Activated CD4-positive, alpha-beta T cell treated with anti-CD3 and anti-CD28 coated beads for 36 hours (primary cell): ENCODE results near the gene TXNDC2. TPM values are rescaled to one million over a fixed set of nuclear protein-coding genes. Genes with fewer than 3 reads are reported as not detected.
A peak's percentile ranks its signal among the peaks of the same experiment; 100 is the strongest.
"Not testable (repeated sequence)": the region's sequence is repeated elsewhere in the genome, so short reads cannot be mapped to it uniquely, and the experiment has no call there.

Experiments used
- ATAC-seq: fragments of 200-7000 bp; cut with Tn5 transposase; one replicate; pipeline ENCODE4 v1.10.0; 2021; ENCODE audit warnings: mild to moderate bottlenecking, moderate library complexity
- CTCF ChIA-PET: fragments of 350-600 bp; sonication (Branson Sonifier 250); formaldehyde crosslinking; loops from one replicate; lab custom pipeline; 2021; ENCODE audit warnings: antibody characterized with exemption; lab: Charles Lee
- POLR2A ChIA-PET: fragments of 350-600 bp; sonication (Branson Sonifier 250); formaldehyde crosslinking; loops from one replicate; lab custom pipeline; 2021; ENCODE audit warnings: antibody characterized with exemption, inconsistent platforms; lab: Charles Lee
- DNase-seq: peaks from one replicate; pipeline ENCODE4 v3.0.0-alpha.2; 2020
- H3K27ac Mint-ChIP-seq: one replicate; pipeline ENCODE4 v1.8.0; 2021; ENCODE audit warnings: mixed read lengths
- H3K27me3 Mint-ChIP-seq: one replicate; pipeline ENCODE4 v1.8.0; 2021; ENCODE audit warnings: mixed read lengths
- H3K36me3 Mint-ChIP-seq: one replicate; pipeline ENCODE4 v1.8.0; 2021; ENCODE audit warnings: low read depth, mixed read lengths
- H3K4me1 Mint-ChIP-seq: one replicate; pipeline ENCODE4 v1.8.0; 2021; ENCODE audit warnings: mixed read lengths
- H3K4me3 Mint-ChIP-seq: one replicate; pipeline ENCODE4 v1.8.0; 2021; ENCODE audit warnings: mild to moderate bottlenecking, moderate library complexity, mixed read lengths
- H3K9me3 Mint-ChIP-seq: one replicate; pipeline ENCODE4 v1.8.0; 2021; ENCODE audit warnings: low read depth, mixed read lengths
- intact Hi-C, 2 experiments: fragments of 100-400 bp; cut with DNase I in 1 of 2; cut with micrococcal nuclease in 1 of 2; formaldehyde crosslinking; loops; one replicate each; pipeline versions ENCODE4 v1.14.2 to v1.15.1; 2022 to 2024; cut with DNase I, micrococcal nuclease
- total RNA-seq, 2 experiments: library from RNA; stranded (reverse); gene quantifications; one replicate each; pipeline ENCODE4 v1.2.3, GENCODE V29; 2021

The TXNDC2 gene
- total RNA-seq, 2 experiments from 2014 or later, result not detected

DNA sequence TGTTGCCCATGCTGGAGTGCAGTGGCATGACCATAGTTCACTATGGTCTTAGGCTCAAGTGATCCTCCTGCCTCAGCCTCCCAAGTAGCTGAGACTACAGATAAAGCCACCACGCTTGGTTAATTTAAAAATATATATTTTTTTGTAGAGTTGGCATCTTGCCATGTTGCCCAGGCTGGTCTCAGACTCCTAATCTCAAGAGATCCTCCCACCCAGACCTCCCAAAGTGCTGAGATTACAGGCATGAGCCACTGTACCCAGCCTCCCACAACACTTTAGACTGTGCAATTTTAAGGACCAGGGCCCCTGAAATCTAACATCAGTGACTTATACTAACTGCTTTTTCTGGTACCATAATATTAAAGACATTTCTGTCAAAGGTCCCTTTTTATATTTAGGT, 5.2 kb downstream of the TXNDC2 start:
- CTCF ChIA-PET, result no interaction called here
- no peaks in the 10 kb centered on the region for H3K36me3 Mint-ChIP-seq
- H3K9me3 Mint-ChIP-seq, result no peaks in the 10 kb centered on the region
- no peaks in the 10 kb centered on the region for H3K4me1 Mint-ChIP-seq
- DNase-seq (no peak), ATAC-seq (no peak)
- intact Hi-C loops, result no loop called here
- H3K27me3 Mint-ChIP-seq, result no peaks in the 10 kb centered on the region
- H3K4me3 Mint-ChIP-seq, result no peak overlapping the region
- H3K27ac Mint-ChIP-seq, result no peak overlapping the region
- POLR2A ChIA-PET, result no interaction called here

- H3K9me3 Mint-ChIP-seq, DNase-seq, H3K36me3 Mint-ChIP-seq, H3K27ac Mint-ChIP-seq, H3K27me3 Mint-ChIP-seq, H3K4me1 Mint-ChIP-seq, H3K4me3 Mint-ChIP-seq, intact Hi-C loops, ATAC-seq, POLR2A ChIA-PET: not testable (repeated sequence)
- CTCF ChIA-PET, result interaction anchor here (0.6 kb wide), 1 partner anchor 74 kb away, joined by 3 read pairs; no protein-coding TSS in a partner anchor
Measured at GRCh38 chr18:9891515-9891914, 5.7 kb downstream of the TXNDC2 start.

- intact Hi-C loops, result no loop called here
- H3K9me3 Mint-ChIP-seq, result no peaks in the 10 kb centered on the region
- peaks cover 6% of the 10 kb centered on the region for H3K4me1 Mint-ChIP-seq
- H3K4me3 Mint-ChIP-seq, result no peak overlapping the region
- no peak overlapping the region for H3K27ac Mint-ChIP-seq
- POLR2A ChIA-PET, result no interaction called here
- CTCF ChIA-PET, result interaction anchor here (0.6 kb wide), 1 partner anchor 35 kb away, joined by 5 read pairs; no protein-coding TSS in a partner anchor
- DNase-seq (no peak), ATAC-seq (peak; percentile 33)
- H3K36me3 Mint-ChIP-seq, result no peaks in the 10 kb centered on the region
- no peaks in the 10 kb centered on the region for H3K27me3 Mint-ChIP-seq
Measured at GRCh38 chr18:9894454-9895068, 8.8 kb downstream of the TXNDC2 start.

GRCh38 chr18:9897129-9897528, 11.4 kb downstream of the TXNDC2 start:
- ChIA-PET CTCF (no interaction called here), POLR2A (no interaction called here)
- ATAC-seq (no peak), DNase-seq (no peak)
- H3K4me3 Mint-ChIP-seq, result no peak overlapping the region
- no peak overlapping the region for H3K27ac Mint-ChIP-seq
- H3K36me3 Mint-ChIP-seq, result no peaks in the 10 kb centered on the region
- H3K9me3 Mint-ChIP-seq, result no peaks in the 10 kb centered on the region
- H3K27me3 Mint-ChIP-seq, result no peaks in the 10 kb centered on the region
- intact Hi-C loops, result no loop called here
- peaks cover 6% of the 10 kb centered on the region for H3K4me1 Mint-ChIP-seq

DNA sequence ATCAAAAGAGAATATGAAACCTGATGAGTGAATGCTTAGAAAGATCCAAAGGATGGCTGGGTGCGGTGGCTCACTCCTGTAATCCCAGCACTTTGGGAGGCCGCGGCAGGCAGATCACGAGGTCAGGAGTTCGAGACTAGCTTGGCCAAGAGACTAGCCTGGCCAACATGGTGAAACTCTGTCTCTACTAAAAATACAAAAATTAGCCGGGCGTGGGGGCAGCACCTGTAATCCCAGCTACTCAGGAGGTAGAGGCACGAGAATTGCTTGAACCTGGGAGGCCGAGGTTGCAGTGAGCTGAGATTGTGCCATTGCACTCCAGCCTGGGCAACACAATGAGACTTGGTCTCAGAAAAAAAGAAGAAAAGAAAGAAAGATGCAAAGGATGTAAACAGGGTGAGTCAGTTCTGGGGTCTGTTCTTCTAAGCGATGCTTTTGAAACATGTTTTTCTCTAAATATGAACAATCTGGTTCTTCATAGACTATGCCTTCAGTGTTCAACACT, 12.1 kb downstream of the TXNDC2 start:
- DNase-seq, POLR2A ChIA-PET, H3K27ac Mint-ChIP-seq, H3K36me3 Mint-ChIP-seq, ATAC-seq, H3K4me1 Mint-ChIP-seq, H3K27me3 Mint-ChIP-seq, H3K4me3 Mint-ChIP-seq, intact Hi-C loops, CTCF ChIA-PET, H3K9me3 Mint-ChIP-seq: not testable (repeated sequence)

DNA sequence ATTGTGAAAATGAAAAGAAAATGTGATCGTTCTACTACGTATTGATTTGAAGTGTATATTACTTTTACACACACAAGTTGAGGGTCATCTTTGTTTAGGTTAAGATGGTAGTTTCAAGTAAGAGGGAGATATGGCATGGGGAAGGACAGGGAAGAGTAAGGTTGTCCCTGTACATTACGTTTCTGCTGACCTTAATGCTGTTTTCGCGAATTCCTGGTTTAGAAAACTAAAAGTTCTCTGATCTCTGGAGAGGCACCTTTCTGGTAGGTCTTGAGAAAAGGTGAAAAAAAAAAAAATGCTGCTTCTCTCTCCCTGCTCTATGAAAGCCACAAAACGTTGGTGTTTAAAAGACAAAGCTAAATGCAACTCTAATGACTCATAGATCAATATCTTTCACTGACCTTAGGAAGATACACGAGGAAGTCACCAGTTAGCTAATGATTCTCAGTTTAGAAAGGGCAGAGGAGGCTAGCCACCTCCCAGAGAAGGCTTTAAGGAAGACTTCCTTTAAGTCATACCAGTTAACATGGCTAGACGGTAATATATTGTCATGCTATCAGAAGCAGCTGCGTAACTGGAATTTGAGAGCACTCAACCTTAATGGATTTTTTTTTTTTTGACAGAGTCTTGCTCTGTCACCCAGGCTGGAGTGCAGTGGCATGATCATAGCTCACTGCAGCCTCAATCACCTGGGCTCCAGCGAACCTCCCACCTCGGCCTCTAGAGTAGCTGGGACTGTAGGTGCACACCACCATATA, 13.2 kb downstream of the TXNDC2 start:
- POLR2A ChIA-PET, result interaction anchor here (0.6 kb wide), 1 partner anchor 193 kb away, joined by 4 read pairs; no protein-coding TSS in a partner anchor
- H3K4me3 Mint-ChIP-seq, result no peak overlapping the region
- CTCF ChIA-PET, result interaction anchor here (0.6 kb wide), 1 partner anchor 371 kb away, joined by 4 read pairs; no protein-coding TSS in a partner anchor
- no peak overlapping the region for H3K27ac Mint-ChIP-seq
- intact Hi-C loops, result no loop called here
- DNase-seq, result no peak
- H3K9me3 Mint-ChIP-seq, result no peaks in the 10 kb centered on the region
- no peaks in the 10 kb centered on the region for H3K36me3 Mint-ChIP-seq
- peaks cover 6% of the 10 kb centered on the region for H3K4me1 Mint-ChIP-seq
- ATAC-seq, result peak; percentile 42
- peaks cover 2% of the 10 kb centered on the region for H3K27me3 Mint-ChIP-seq

DNA sequence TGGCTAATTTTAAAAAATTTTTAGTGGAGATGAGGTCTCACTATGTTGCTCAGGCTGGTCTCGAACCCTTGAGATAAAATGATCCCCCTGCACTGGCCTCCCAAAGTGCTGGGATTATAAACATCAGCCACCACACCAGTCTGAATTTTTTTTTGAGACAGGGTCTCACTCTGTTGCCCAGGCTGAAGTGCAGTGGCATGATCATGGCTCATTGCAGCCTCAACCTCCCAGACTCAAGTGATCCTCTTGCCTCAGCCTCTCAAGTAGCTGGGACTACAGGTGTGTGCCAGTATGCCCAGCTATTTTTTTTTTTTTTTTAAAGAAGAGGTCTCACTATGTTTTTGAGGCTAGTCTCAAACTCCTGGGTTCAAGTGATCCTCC, 13.8 kb downstream of the TXNDC2 start:
- H3K9me3 Mint-ChIP-seq, ATAC-seq, H3K27me3 Mint-ChIP-seq, H3K36me3 Mint-ChIP-seq, H3K4me1 Mint-ChIP-seq, H3K27ac Mint-ChIP-seq, intact Hi-C loops, DNase-seq, H3K4me3 Mint-ChIP-seq: not testable (repeated sequence)
- CTCF ChIA-PET, result interaction anchor here (0.6 kb wide), 1 partner anchor 370 kb away, joined by 4 read pairs; no protein-coding TSS in a partner anchor
- POLR2A ChIA-PET, result interaction anchor here (0.6 kb wide), 1 partner anchor 193 kb away, joined by 4 read pairs; no protein-coding TSS in a partner anchor

DNA sequence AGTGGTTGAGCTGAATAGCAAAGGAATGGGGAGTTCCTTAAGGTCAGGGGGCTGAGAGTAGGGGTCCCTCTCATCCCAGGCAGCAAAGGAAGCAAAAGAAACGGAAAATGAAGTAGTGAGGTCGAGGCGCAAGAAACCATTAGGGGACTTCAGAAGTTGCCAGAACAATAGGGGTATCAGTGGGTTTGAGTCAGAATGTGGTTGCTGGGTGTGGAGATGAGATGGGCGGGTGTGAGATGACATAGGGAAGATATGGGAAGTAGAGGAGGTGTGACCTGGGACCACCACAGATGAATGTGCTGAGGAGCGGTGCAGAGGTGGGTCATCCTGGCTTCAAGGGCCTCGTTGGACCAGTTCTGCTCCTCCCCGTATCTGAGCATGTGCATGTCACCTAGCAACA, 14.9 kb downstream of the TXNDC2 start:
- DNase-seq (no peak), ATAC-seq (no peak)
- no peaks in the 10 kb centered on the region for H3K9me3 Mint-ChIP-seq
- POLR2A ChIA-PET, result no interaction called here
- H3K27ac Mint-ChIP-seq, result no peak overlapping the region
- CTCF ChIA-PET, result no interaction called here
- peaks cover 6% of the 10 kb centered on the region for H3K4me1 Mint-ChIP-seq
- peaks cover 4% of the 10 kb centered on the region for H3K27me3 Mint-ChIP-seq
- H3K4me3 Mint-ChIP-seq, result no peak overlapping the region
- intact Hi-C loops, result no loop called here
- no peaks in the 10 kb centered on the region for H3K36me3 Mint-ChIP-seq

DNA sequence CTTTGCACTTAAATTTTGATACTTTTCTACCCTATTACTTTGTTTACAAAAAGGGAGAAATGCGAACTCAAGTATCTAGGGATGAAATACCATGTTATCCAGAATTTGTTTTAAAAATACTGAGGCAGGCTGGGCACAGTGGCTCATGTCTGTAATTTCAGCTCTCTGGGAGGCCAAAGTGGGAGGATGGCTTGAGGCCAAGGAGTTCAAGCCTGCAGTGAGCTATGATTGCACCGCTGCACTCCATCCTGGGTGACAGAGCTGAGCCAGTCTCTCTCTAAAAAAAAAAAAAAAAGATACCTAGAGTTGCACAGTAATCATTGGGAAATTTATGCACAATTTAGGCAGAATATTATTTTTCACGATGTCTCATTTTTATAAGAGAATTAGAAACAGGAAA, 15.6 kb downstream of the TXNDC2 start:
- CTCF ChIA-PET, result no interaction called here
- intact Hi-C loops, result no loop called here
- DNase-seq (no peak), ATAC-seq (no peak)
- Mint-ChIP-seq H3K9me3 (no peaks in the 10 kb centered on the region), H3K4me1 (peaks cover 6% of the 10 kb centered on the region), H3K27ac (no peak overlapping the region), H3K4me3 (no peak overlapping the region), H3K27me3 (peaks cover 7% of the 10 kb centered on the region), H3K36me3 (no peaks in the 10 kb centered on the region)
- POLR2A ChIA-PET, result no interaction called here

- DNase-seq, intact Hi-C loops, CTCF ChIA-PET, H3K36me3 Mint-ChIP-seq, H3K9me3 Mint-ChIP-seq, H3K27ac Mint-ChIP-seq, ATAC-seq, H3K4me1 Mint-ChIP-seq, H3K4me3 Mint-ChIP-seq: not testable (repeated sequence)
- POLR2A ChIA-PET, result interaction anchor here (0.6 kb wide), 1 partner anchor 11 kb away, joined by 3 read pairs; the partner anchor contains the start of gene VAPA
- peaks cover 11% of the 10 kb centered on the region for H3K27me3 Mint-ChIP-seq
Measured at GRCh38 chr18:9902264-9902663, 16.5 kb downstream of the TXNDC2 start.

DNA sequence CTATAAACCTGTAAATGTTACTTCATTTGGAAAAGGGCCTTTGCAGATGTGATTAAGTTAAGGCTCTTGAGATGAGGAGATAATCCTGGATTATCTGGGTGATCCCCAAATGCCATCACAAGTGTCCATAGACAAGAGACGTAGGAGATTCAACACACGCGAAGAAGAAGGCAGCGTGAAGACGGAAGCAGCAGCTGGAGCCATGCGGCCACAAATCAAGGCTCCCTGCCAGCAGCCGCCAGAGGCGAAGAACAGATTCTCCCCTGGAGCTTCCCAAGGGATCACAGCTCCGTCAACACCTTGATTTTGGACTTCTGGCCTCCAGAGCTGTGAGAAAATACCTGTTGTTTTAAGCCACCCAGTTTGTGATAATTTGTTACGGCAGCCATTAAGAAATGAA, 17.1 kb downstream of the TXNDC2 start:
- H3K9me3 Mint-ChIP-seq, result no peaks in the 10 kb centered on the region
- intact Hi-C loops, result no loop called here
- H3K4me3 Mint-ChIP-seq, result no peak overlapping the region
- H3K27ac Mint-ChIP-seq, result no peak overlapping the region
- no peak for ATAC-seq
- H3K27me3 Mint-ChIP-seq, result peaks cover 13% of the 10 kb centered on the region
- CTCF ChIA-PET, result no interaction called here
- no peaks in the 10 kb centered on the region for H3K36me3 Mint-ChIP-seq
- POLR2A ChIA-PET, result interaction anchor here (0.6 kb wide), 1 partner anchor 11 kb away, joined by 3 read pairs; the partner anchor contains the start of gene VAPA
- peaks cover 6% of the 10 kb centered on the region for H3K4me1 Mint-ChIP-seq
- no peak for DNase-seq
